Frontal cortex (tissue), 4 donors: ENCODE results near the gene OR1F1. TPM values are rescaled to one million over a fixed set of nuclear protein-coding genes. Genes with fewer than 3 reads are reported as not detected.
"Not testable (repeated sequence)": the region's sequence is repeated elsewhere in the genome, so short reads cannot be mapped to it uniquely, and the experiment has no call there.

ENCODE experiments used
- DNase-seq, 2 donors: peaks; one replicate each; pipeline ENCODE4 v3.0.0; 2012; ENCODE audit warnings: low spot score in 2 of 2
- FAIRE-seq: peaks from 2 replicates; lab custom pipeline; 2012; peaks lifted over from hg19 to GRCh38; lab: Jason Lieb, UNC
- total RNA-seq: library from RNA; depleted of rRNA; stranded (reverse); fragments of >200 nt; gene quantifications from one replicate; pipeline ENCODE4 v1.2.3, GENCODE V29; 2014
- donor health status: control.
- donor health status: control.
- donor health status: control.

The OR1F1 gene
- total RNA-seq, 1 donor from 2014 or later: 0.41 TPM

DNA sequence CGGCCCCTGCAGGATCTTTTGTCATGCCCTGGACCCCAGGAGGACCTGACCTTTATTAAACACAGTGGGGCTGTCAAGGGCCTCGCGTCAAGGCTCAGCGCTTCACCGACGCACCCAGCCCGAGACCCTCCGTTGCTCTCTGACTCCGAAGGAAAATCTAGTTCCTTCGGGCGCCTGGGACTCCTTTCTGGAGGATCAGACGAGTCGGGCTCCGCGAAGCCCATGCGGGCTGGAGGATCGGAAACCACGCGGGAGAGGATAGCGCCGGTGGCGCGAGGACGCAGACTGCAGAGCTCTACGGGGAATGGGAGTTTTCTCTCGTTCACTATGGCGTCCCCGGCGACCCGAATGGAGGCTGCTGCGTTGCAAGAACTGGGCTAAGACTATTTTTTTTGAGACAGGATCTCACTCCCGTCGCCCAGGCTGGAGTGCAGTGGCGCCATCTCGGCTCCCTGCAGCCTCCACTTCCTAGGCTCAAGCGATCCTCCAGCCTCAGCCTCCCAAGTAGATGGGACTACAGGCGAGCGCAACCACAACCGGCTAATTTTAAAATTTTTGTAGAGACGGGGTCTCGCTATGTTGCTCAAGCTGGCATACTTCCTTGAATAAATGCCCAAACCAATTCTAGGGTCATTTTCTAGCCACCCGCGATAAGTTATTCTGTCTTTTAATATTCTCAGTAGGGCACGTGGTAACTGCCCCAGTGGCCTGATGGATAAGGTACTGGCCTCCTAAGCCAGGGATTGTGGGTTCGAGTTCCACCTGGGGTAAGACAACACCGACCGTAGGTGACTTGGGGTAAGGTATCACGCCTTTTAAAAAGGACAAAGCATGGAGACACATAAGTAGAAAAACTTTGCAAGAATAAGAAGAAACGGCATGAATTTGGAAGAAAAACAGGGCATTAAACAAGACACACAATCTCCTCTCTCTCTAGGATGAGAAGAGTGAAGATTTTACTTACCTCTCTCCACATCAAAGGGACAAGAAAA, 5.5 kb downstream of the OR1F1 start:
- FAIRE-seq (no peak), DNase-seq (no peak)

DNA sequence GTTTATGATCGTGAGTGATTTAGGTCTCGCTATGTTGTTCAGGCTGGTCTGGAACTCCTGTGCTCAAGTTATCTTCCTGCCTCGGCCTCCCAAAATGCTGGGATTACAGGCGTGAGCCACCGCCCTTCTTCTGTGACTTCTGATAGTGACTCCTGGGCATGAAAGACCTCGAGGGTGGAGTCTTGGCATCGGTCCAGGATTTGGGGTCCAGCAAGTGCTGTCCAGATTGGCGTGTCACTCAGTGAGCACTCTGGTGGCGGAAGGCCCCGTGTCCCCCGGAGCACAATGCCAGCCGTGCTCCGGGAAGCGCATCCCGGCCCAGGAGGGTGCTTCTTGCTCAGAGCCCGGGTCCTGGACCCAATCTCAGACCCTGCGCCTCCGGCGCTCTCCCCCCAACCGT, 6.8 kb downstream of the OR1F1 start:
- FAIRE-seq (no peak), DNase-seq (no peak)

DNA sequence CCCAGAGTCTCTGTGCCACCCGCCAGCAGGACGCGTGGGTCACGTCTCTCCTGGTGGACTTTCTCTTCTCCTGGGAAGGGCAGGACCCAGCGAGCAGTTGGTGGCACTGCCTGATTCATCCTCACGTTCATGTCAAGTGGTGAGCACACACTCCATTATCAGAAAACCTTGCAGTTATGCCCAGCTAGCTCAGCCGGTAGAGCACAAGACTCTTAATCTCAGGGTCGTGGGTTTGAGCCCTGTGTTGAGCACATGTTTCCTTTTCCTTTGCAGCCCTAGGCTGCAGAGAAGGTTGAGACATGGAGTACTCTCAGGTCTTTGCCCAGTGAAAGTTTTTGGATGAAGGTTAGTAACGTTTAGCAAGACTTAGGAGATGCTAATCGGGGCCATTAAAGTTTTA, 8.0 kb downstream of the OR1F1 start:
- FAIRE-seq: no peak

DNA sequence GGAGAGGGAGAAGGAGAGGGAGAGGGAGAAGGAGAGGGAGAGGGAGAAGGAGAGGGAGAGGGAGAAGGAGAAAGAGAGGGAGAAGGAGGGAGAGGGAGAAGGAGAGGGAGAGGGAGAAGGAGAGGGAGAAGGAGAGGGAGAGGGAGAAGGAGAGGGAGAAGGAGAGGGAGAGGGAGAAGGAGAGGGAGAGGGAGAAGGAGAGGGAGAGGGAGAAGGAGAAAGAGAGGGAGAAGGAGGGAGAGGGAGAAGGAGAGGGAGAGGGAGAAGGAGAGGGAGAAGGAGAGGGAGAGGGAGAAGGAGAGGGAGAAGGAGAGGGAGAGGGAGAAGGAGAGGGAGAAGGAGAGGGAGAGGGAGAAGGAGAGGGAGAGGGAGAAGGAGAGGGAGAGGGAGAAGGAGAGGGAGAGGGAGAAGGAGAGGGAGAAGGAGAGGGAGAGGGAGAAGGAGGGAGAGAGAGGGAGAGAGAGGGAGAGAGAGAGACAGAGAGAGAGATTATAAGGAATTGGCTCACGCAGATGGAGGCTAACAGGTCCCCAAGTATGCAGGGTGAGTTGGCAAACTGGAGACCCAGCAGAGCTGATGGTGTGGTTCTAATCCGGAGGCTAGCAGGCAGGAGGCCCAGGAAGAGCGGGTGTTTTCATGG, 9.8 kb downstream of the OR1F1 start:
- DNase-seq, FAIRE-seq: not testable (repeated sequence)

More for the DNA sequence above, 8.0 kb downstream of the OR1F1 start:
- DNase-seq: no peak

DNA sequence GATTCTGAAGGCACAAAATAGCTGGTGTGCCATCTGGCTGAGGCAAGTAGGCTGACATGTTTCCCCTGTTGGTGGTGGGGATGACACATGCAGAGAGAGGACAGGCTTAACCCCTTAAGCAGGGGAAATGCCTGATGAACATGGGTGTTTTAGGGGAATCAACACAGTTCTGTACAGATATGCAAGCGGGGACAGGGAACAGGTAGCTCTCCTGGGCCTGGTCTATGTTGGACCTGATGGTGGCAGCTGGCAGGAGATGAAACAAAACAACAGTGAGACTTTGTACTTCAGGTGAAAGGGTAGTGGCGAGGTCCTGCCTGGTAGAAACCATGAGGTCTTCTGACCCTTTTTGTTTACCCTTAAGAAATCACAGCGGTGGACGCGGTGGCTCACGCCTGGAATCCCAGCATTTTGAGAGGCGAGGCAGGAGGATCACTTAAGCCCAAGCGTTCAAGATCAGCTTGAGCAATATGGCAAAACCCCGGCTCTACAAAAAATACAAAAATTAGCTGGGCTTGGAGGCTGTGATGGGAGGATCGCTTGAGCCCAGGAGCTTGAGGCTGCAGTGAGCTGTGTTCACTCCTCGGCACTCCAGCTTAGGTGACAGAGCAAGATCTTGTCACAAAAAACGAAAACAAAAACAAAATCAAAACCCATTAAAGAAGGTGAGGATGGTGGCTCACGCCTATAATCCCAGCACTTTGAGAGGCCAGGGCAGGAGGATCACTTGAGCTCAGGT, 10.5 kb downstream of the OR1F1 start:
- no peak for DNase-seq
- FAIRE-seq: no peak

DNA sequence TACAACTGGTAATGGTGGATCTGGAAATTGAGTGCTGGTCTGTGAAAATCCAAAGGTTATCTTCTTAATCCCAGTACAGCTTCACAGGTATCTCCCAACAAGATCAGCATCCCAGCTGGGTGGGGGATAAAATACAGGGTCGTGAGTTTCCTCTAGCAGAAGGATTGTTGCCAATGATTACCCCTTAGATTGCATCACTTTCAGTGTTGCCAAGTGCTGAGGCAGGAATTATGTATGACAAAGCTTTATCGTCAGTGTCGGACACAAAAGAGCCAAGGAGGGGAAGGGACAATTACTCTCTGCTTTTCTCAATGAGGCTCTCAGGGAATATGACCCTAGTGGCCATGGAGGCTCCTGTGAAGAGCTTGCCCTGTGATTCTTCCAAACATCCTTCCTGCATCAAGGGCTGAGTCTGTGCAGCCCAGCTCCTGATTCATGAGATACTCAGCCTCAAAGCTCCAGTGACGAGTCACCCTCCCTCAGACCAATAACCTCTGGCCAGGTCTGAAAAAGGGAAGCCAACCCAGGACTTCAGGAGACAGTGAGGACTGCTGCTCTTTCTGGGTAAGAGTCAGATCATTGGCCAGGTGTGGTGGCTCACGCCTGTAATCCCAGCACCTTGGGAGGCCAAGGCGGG, 15.0 kb downstream of the OR1F1 start:
- DNase-seq: no peak
- FAIRE-seq: no peak

DNA sequence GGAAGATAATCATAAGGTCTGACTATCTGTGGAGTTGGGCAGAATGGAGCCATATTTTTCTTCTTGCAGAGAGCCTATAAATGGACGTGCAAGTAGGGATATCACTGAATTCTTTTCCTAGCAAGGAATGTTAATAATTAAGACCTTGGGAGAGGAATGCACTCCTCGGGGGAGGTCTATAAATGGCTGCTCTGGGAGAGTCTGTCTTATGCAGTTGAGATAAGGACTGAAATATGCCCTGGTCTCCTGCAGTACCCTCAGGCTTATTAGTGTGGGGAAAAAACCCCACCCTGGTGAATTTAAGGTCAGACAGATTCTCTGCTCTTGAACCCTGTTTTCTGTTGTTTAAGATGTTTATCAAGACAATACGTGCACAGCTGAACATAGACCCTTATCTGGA, 17.9 kb downstream of the OR1F1 start:
- DNase-seq, FAIRE-seq: not testable (repeated sequence)

DNA sequence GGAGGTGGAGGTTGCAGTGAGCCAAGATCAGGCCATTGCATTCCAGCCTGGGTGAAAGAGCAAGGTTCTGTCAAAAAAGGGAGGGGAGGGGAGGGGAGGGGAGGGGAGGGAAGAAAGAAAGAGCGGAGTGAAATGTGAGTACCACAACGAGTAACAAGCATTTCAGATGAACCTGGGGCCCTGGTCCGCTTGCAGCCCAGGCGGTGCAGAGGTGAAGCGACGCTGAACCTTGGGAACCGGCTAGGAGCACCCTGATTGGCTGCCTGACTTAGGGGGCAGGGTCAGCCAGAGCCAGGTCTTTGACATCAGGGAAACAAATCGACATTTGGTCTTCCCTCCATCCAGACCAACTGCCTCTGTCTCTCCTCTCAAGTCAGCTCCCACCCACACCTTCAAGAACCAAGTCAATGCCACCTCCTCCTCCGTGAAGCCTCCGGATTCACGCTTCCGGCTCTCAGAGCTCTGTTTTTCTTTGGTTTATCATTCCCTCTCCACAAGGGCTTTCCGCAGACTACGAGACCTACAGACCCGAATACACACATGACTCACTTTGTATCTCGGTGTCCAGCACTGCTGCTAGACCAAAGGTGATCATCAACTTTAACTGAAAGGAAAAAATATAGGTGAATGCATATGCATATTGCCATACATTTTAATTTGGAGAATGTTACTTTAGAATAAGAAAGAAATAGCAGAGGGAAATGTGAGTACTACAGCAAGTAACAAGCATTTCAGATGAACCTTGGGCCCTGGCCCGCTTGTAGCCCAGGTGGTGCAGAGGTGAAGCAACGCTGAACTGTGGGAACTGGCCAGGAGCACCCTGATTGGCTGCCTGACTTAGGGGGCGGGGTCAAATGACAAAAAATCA, 19.3 kb downstream of the OR1F1 start:
- no peak for FAIRE-seq
- no peak for DNase-seq

DNA sequence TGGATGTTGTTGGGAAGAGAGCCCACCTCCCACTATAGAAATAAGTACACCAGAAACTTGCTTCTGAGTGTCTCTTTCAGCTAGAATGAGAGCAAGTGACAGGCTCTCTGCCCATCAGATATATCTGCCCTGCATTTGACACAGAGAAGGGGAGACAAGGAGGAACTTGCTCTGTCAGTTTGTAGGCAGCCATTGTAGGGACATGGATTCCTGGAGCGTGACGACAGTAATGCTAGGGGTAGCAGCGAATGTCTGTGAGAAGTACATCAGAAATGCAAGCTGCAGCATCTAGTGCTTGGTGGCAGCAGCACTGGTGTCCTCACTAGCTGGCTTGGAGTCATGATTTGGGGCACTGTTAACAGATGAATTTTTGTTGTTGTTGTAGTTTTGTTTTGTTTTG, 24.0 kb downstream of the OR1F1 start:
- FAIRE-seq: no peak
- no peak for DNase-seq

DNA sequence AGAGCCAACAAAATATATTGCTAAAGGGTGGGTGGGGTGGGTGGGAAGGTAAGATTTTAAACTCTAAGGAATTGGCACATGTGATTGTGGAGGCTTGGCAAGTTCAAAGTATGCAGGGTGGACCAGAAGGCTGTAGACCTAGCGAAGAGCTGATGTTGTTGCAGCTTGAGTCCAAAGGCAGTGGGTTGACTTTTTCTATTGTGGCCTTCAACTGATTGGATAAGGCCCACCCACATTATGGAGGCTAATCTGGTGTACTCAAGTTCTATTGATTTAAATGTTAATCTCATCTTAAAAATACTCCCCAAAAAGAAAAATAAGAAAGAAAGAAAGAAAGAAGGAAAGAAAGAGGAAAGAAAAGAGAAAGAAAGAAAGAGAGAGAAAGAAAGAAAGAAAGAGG, 24.6 kb downstream of the OR1F1 start:
- no peak for DNase-seq
- FAIRE-seq: no peak

DNA sequence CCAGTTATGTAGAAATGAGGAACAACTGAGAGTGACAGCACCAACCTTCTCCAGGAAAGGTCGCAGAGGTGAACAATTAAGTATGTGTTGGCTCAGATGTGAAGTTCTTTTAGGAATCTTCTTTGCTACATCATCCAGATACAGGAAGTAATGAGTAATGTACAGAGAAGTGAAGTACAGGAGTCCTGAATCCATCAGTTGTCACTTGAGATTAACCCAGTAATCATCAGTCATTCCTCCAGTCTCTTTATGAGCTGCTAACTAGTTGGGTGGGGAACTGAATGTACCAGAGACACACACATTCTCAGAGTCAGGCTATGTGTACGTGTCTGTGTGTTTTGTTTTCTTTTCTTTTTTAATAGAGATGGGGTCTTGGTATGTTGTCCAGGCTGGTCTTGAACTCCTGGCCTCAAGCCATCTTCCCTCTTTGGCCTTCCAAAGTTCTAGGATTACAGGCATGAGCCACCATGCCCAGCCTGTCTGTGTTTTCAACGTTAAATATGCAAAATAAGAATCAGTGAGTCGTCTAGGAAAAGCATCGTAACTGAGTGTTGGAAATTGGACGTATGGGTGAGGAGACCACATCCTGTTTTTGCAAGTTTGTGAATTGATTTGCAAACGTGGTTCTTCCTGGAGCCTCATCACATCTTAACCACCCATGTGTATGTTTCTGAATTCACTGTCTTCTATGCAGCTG, 27.0 kb downstream of the OR1F1 start:
- DNase-seq (no peak), FAIRE-seq (no peak)

DNA sequence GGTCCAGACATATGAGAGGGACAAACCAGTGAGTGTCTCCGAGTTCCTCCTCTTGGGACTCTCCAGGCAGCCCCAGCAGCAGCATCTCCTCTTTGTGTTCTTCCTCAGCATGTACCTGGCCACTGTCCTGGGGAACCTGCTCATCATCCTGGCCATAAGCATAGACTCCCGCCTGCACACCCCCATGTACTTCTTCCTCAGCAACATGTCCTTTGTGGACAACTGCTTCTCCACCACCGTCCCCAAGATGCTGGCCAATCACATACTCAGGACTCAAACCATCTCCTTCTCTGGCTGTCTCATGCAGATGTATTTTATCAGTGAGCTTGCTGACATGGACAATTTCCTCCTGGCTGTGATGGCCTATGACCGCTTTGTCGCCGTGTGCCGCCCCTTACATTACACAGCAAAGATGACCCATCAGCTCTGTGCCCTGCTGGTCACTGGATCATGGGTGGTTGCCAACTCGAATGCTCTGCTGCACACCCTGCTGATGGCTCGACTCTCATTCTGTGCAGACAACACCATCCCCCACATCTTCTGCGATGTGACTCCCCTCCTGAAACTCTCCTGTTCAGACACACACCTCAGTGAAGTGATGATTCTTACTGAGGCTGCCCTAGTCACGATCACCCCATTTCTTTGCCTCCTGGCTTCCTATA, 27.7 kb downstream of the OR1F1 start:
- no peak for FAIRE-seq

DNA sequence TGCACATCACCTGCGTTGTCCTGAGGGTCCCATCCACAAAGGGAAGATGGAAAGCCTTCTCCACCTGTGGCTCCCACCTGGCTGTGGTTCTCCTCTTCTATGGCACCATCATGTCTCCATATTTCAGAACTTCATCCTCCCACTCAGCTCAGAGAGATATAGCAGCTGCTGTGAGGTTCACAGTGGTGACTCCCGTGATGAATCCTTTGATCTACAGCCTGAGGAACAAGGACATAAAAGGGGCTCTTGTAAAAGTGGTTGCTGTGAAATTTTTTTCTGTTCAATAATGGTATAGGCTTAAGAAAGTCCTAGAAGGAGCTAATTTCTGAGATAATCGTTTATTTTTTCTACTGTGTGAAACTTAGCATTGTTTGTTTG, 28.2 kb downstream of the OR1F1 start:
- FAIRE-seq (no peak), DNase-seq (no peak)

More for the DNA sequence above, 27.7 kb downstream of the OR1F1 start:
- DNase-seq: no peak

DNA sequence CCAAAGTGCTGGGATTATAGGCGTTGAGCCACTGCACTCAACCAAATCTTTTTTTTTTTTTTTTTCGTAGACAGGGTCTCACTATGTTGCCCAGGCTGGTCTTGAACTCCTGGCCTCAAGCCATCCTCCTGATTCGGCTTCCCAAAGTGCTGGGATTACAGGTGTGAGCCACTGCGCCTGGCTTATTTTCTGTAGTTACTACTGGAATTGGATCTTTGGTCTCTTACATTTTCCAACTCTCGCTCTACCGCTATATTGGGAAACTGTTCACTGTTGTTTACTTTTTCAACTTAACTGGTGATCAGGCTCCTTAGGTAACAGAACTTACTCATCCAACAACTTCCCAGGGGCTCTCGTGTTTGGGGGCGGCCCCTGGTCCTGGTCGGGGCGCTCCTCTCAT, 32.8 kb downstream of the OR1F1 start:
- no peak for DNase-seq
- no peak for FAIRE-seq

DNA sequence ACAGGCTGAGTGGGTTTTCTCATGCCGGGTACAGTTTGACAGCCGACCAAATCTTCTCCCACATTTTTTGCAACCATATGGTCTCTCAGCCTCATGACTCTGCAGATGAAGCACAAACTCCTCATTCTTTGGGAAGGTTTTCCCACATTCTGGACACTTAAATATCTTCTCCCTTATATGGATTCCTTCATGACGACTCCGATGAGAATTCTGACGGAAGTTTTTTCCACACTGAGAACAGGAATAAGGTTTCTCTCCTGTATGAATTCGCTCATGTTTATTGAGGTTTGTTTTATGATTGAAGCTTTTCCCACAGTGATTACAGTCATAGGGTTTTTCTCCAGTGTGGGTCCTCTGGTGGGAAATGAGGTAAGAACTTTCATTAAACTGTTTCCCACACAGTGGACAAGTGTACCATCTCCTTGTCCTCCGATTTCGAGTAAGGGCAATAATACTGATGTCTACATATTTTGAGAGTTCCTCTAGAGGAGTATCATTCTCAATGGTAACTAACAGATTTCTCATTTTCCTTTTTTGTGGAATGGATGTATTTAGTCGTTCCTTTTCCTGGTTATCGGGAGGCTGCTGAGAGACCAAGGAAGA, 36.0 kb downstream of the OR1F1 start:
- FAIRE-seq: no peak

DNA sequence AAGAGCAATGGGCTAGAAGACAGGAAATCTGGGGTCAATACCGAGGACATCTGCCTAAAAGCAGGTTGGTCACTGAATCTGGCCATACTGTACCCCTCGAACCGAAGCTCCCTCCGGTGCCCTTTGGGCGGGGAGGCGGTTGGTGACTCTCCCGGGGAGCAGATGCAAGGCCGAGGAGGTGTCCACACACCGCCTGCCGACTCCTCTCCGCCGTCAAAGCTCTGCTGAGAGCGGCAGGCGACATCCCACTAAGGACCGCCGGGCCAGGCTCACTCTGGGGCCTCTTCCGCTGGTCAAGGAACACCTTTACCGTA, 46.5 kb downstream of the OR1F1 start:
- no peak for FAIRE-seq
- no peak for DNase-seq

More for the DNA sequence above, 36.0 kb downstream of the OR1F1 start:
- DNase-seq: no peak

DNA sequence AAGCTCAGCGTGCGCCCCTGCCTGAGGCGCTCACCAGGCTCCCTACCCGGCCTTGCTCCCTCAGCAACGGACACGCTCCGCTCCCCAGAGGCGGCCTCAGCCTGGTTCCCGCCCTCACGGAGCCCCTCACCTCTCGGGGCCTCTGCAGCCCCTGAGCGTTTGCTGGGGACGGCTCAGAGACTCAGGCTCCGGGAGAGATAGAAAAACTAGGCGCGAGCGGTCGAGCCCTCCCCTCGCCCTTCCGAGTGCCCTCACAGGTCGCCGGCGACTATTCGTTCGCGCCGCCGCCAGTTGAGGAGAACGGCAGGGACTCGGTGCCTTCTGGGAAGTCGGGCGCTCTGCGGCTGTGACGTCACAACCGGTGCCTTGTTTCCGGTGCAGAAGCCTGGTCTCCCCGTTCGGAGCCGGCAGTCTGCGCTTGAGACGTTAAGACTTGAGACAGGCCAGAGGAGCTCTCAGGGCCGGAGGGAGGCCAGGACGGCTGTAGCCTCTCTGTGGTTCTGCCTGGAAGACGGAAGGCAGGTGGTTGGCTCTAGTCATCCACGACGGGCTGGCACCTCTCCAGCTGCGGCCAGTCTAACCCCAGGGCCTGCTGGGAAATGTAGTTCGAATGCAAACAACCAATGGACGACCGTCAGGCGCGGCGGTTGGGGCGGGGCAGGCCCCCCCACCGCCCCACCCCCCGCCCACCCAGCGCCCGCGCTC, 47.0 kb downstream of the OR1F1 start, which contains the start of gene ZNF200:
ZNF200 (minus strand) TSS at position 302 of the 705 bp plus-strand sequence. CDS start 1,403 bp downstream, outside the sequence.
- peak; percentile 95 for DNase-seq
- FAIRE-seq: no peak
